Measurements from ENCODE around the gene CCT5.

DNA sequence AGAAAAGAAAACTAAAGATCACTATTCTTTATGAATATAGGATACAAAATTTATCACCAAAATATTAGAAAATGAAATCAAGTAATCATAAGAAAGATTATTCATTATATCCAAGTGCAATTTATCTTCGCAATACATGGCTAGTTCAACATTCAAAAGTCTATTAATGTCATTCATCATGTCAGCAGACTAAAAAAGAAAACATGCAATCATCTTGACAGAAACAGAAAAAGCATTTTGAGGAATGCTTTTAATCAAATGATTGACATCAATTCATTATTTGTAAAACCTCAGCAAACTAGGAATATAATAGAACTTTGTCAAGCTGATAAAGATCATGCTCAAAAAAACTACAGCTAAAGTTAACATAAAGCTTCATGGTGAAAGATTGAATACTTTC lies 41.1 kb upstream of the CCT5 start:
- TF ChIP-seq, protein P1, sequence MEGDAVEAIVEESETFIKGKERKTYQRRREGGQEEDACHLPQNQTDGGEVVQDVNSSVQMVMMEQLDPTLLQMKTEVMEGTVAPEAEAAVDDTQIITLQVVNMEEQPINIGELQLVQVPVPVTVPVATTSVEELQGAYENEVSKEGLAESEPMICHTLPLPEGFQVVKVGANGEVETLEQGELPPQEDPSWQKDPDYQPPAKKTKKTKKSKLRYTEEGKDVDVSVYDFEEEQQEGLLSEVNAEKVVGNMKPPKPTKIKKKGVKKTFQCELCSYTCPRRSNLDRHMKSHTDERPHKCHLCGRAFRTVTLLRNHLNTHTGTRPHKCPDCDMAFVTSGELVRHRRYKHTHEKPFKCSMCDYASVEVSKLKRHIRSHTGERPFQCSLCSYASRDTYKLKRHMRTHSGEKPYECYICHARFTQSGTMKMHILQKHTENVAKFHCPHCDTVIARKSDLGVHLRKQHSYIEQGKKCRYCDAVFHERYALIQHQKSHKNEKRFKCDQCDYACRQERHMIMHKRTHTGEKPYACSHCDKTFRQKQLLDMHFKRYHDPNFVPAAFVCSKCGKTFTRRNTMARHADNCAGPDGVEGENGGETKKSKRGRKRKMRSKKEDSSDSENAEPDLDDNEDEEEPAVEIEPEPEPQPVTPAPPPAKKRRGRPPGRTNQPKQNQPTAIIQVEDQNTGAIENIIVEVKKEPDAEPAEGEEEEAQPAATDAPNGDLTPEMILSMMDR (IDR thresholded peaks at IDR 0.05), result no peak
- no peak for TF ChIP-seq POLR2A (IDR thresholded peaks at IDR 0.05; ENCODE audit: low read depth)

All from esophagus muscularis mucosa (tissue), 3 donors.